HCT116 (cell line): ENCODE measurements around the gene RPAP3. TPM values are rescaled to one million over a fixed set of nuclear protein-coding genes. Genes with fewer than 3 reads are reported as not detected.

Experiments used
- ATAC-seq: fragments of 200-7000 bp; cut with Tn5 transposase; 2 replicates; pipeline ENCODE4 v1.9.1; 2020; ENCODE audit warnings: mild to moderate bottlenecking, moderate library complexity
- BruUV-seq: library from RNA; stranded (reverse); fragments of 400-500 nt; replicated peaks from 2 replicates; lab custom pipeline; 2021; lab: Mats Ljungman, UMichigan
- CTCF ChIA-PET: fragments of 300-600 bp; sonication (Branson Sonifier 250); formaldehyde crosslinking; loops from one replicate; lab custom pipeline; 2021; ENCODE audit warnings: antibody characterized with exemption; lab: Charles Lee
- POLR2A ChIA-PET: fragments of 300-600, 350-600 bp; sonication (Branson Sonifier 250); formaldehyde crosslinking; loops from one replicate; lab custom pipeline; 2021; ENCODE audit warnings: antibody characterized with exemption; lab: Charles Lee
- RAD21 ChIA-PET, 2 experiments: fragments of 300-600 bp; sonication (Branson Sonifier 250); formaldehyde crosslinking; loops; one replicate each; lab custom pipeline; 2023; ENCODE audit warnings: low total read pairs in 2 of 2; ENCODE audit not compliant: uncharacterized antibody in 2 of 2, unreplicated experiment in 2 of 2, low non-redundant PET in 1 of 2; lab: Charles Lee
- DNase-seq: peaks from one replicate; pipeline ENCODE4 v3.0.0-alpha.2; 2010; ENCODE audit warnings: low read depth, low spot score
- H2AFZ ChIP-seq: fragments of 200-600 bp; shearing (Covaris generic), sonication (generic); 2 replicates; pipeline ENCODE4 v1.6.1; 2017; ENCODE audit warnings: low read depth, mixed run types, mixed read lengths, antibody characterized with exemption, low read length; ENCODE audit not compliant: poor library complexity, severe bottlenecking
- H3K27ac ChIP-seq: 2 replicates; pipeline ENCODE4 v1.5.1; 2012; ENCODE audit warnings: low read depth, low read length
- H3K27me3 ChIP-seq: fragments of 200-600 bp; sonication (generic); 2 replicates; pipeline ENCODE4 v1.6.1; 2016; ENCODE audit warnings: mixed run types, low read length, mixed read lengths; ENCODE audit not compliant: insufficient read depth
- H3K36me3 ChIP-seq, 2 experiments: fragments of 200-500 bp in 1 of 2; fragments of 200-600 bp in 1 of 2; sonication (Bioruptor generic) in 1 of 2; sonication (generic) in 1 of 2; 2 replicates each; pipeline versions ENCODE4 v1.5.1 to v1.6.1; 2014 to 2016; ENCODE audit warnings: low read length in 2 of 2, inconsistent platforms in 1 of 2, mixed read lengths in 1 of 2, mixed run types in 1 of 2; ENCODE audit not compliant: insufficient read depth in 2 of 2, control insufficient read depth in 1 of 2
- H3K4me1 ChIP-seq, 2 experiments: fragments of 200-600 bp in 1 of 2; sonication (generic) in 1 of 2; 2 replicates each; pipeline versions ENCODE4 v1.5.1 to v1.6.1; 2012 to 2017; ENCODE audit warnings: low read length in 2 of 2, inconsistent platforms in 1 of 2, mild to moderate bottlenecking in 1 of 2, mixed read lengths in 1 of 2, mixed run types in 1 of 2, moderate library complexity in 1 of 2; ENCODE audit not compliant: insufficient read depth in 2 of 2, control insufficient read depth in 1 of 2
- H3K4me2 ChIP-seq: fragments of 200-600 bp; sonication (generic); 2 replicates; pipeline ENCODE4 v1.6.1; 2017; ENCODE audit warnings: mixed run types, low read length, mixed read lengths
- H3K4me3 ChIP-seq, 2 experiments: fragments of 200-600 bp in 1 of 2; sonication (generic) in 1 of 2; replicated peaks in 1 of 2; 2 replicates each; pipeline ENCODE4 v1.5.1; 2011 to 2016; ENCODE audit warnings: low read length in 2 of 2, control low read depth in 1 of 2, low read depth in 1 of 2, mild to moderate bottlenecking in 1 of 2, mixed read lengths in 1 of 2, mixed run types in 1 of 2
- H3K79me2 ChIP-seq: fragments of 200-600 bp; sonication (generic); 2 replicates; pipeline ENCODE4 v1.6.1; 2017; ENCODE audit warnings: mild to moderate bottlenecking, mixed run types, low read length, moderate library complexity, mixed read lengths; ENCODE audit not compliant: insufficient read depth
- H3K9ac ChIP-seq: fragments of 200-600 bp; sonication (generic); 2 replicates; pipeline ENCODE4 v1.6.1; 2016; ENCODE audit warnings: low read length, mixed read lengths
- H3K9me2 ChIP-seq: fragments of 200-600 bp; sonication (generic), shearing (Covaris generic); 2 replicates; pipeline ENCODE4 v1.6.1; 2017; ENCODE audit warnings: mixed run types, mild to moderate bottlenecking, moderate library complexity; ENCODE audit not compliant: insufficient read depth
- H3K9me3 ChIP-seq, 2 experiments: fragments of 200-500 bp in 1 of 2; fragments of 200-600 bp in 1 of 2; sonication (Bioruptor generic) in 1 of 2; sonication (generic) in 1 of 2; 2 replicates each; pipeline ENCODE4 v1.6.1; 2014 to 2017; ENCODE audit warnings: low read length in 2 of 2, mixed read lengths in 2 of 2, inconsistent platforms in 1 of 2, low read depth in 1 of 2, mild to moderate bottlenecking in 1 of 2, mixed run types in 1 of 2, moderate library complexity in 1 of 2; ENCODE audit not compliant: control insufficient read depth in 1 of 2, insufficient read depth in 1 of 2
- H4K20me1 ChIP-seq: fragments of 200-600 bp; sonication (generic), shearing (Covaris generic); 2 replicates; pipeline ENCODE4 v1.6.1; 2017; ENCODE audit warnings: mixed run types, mild to moderate bottlenecking, moderate library complexity; ENCODE audit not compliant: insufficient read depth
- CBX3 ChIP-seq: IDR thresholded peaks from 2 replicates; pipeline ENCODE4 v1.6.1; 2012; ENCODE audit warnings: low read depth
- CEBPB ChIP-seq: IDR thresholded peaks from 2 replicates; pipeline ENCODE4 v1.6.1; 2012; ENCODE audit warnings: low read depth
- EGR1 ChIP-seq: IDR thresholded peaks from 2 replicates; pipeline ENCODE4 v1.6.1; 2012; ENCODE audit warnings: low read depth
- EZH2phosphoT487 ChIP-seq: fragments of 200-600 bp; IDR thresholded peaks from 2 replicates; pipeline ENCODE4 v1.6.1; 2018; ENCODE audit warnings: antibody characterized with exemption, borderline replicate concordance
- FOSL1 ChIP-seq: IDR thresholded peaks from 2 replicates; pipeline ENCODE4 v1.6.1; 2012; ENCODE audit warnings: low read depth
- POLR2A ChIP-seq: IDR thresholded peaks from 2 replicates; pipeline ENCODE4 v1.7.0; 2011; ENCODE audit warnings: borderline replicate concordance; ENCODE audit not compliant: insufficient read depth, insufficient read length; ENCODE audit errors: extremely low read depth
- POLR2AphosphoS5 ChIP-seq: IDR thresholded peaks from 2 replicates; pipeline ENCODE4 v1.6.1; 2011; ENCODE audit warnings: mild to moderate bottlenecking, low read depth, low read length, moderate library complexity
- RAD21 ChIP-seq: IDR thresholded peaks from 2 replicates; pipeline ENCODE4 v1.6.1; 2012; ENCODE audit warnings: low read depth, mild to moderate bottlenecking
- SP1 ChIP-seq: IDR thresholded peaks from 2 replicates; pipeline ENCODE4 v1.6.1; 2012; ENCODE audit warnings: low read depth
- TCF7L2 ChIP-seq: IDR thresholded peaks from 2 replicates; pipeline ENCODE4 v1.7.0; 2011; ENCODE audit warnings: borderline replicate concordance, inconsistent platforms; ENCODE audit not compliant: insufficient read depth, insufficient read length; ENCODE audit errors: extremely low read depth
- YY1 ChIP-seq: IDR thresholded peaks from 2 replicates; pipeline ENCODE4 v1.6.1; 2011; ENCODE audit warnings: low read length, low read depth, moderate library complexity, mild to moderate bottlenecking; ENCODE audit not compliant: insufficient replicate concordance; ENCODE audit errors: extremely low read depth
- intact Hi-C: fragments of 100-400 bp; cut with micrococcal nuclease; formaldehyde crosslinking; loops from 2 replicates; pipeline ENCODE4 v1.10.0; 2022
- total RNA-seq: library from RNA; stranded (reverse); gene quantifications from one replicate; pipeline ENCODE4 v1.2.1, GENCODE V29; 2021; ENCODE audit not compliant: unreplicated experiment
- TF ChIP-seq, protein P1 (sequence below): IDR thresholded peaks from 2 replicates; pipeline ENCODE4 v1.6.1; 2012
- TF ChIP-seq, protein P2 (sequence below): IDR thresholded peaks from 2 replicates; pipeline ENCODE4 v1.6.1; 2012

Gene RPAP3
- total RNA-seq, 1 experiment from 2014 or later = 48.3 TPM

DNA sequence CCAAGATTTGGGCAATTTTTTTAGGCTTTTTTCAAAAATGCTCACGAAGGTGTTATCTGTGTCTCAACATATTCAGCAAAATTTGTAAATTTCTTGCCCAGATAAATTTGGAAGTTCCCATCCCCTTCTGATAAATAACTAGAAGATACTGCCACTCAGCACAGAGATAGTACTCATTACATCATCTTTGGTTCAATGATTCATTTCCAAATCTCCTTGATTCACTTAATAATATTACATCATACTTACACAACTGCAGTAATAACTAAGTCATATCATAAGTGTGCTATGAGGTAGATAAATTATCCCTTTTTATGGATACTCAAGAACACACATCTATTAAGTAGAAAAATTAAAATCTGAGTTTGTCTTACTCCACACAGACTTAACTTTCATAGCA is 89.4 kb downstream of the RPAP3 start:
- CTCF ChIA-PET = interaction anchor here (1.3 kb wide), 1 partner anchor 20 kb away, joined by 4 read pairs; no protein-coding TSS in a partner anchor
- no peak for DNase-seq
- Histone ChIP-seq H3K4me3 (no peak overlapping the region), H3K36me3 (no peaks in the 10 kb centered on the region), H3K4me1 (no peaks in the 10 kb centered on the region), H3K9me3 (peaks cover 9 to 16% of the 10 kb centered on the region in 2 experiments; a peak in 2 of 4 replicates), H3K79me2 (no peaks in the 10 kb centered on the region), H3K27me3 (no peaks in the 10 kb centered on the region), H2AFZ (no peak overlapping the region), H4K20me1 (no peaks in the 10 kb centered on the region), H3K4me2 (no peak overlapping the region), H3K9ac (no peak overlapping the region), H3K9me2 (no peaks in the 10 kb centered on the region), H3K27ac (no peak overlapping the region)
- intact Hi-C loops = no loop called here
- no peak for ATAC-seq
- RAD21 ChIA-PET = no interaction called here
- no peak for TF ChIP-seq FOSL1
- TF ChIP-seq, protein P1, sequence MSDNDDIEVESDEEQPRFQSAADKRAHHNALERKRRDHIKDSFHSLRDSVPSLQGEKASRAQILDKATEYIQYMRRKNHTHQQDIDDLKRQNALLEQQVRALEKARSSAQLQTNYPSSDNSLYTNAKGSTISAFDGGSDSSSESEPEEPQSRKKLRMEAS = no peak
- no peak for TF ChIP-seq CEBPB
- no peak for TF ChIP-seq EZH2phosphoT487
- TF ChIP-seq RAD21 = no peak
- no peak for TF ChIP-seq CBX3
- TF ChIP-seq, protein P2, sequence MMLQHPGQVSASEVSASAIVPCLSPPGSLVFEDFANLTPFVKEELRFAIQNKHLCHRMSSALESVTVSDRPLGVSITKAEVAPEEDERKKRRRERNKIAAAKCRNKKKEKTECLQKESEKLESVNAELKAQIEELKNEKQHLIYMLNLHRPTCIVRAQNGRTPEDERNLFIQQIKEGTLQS = no peak
- no peak for TF ChIP-seq POLR2AphosphoS5
- TF ChIP-seq TCF7L2 = no peak
- no peak for TF ChIP-seq YY1
- no peak for TF ChIP-seq POLR2A
- no peak for TF ChIP-seq EGR1
- no peak for TF ChIP-seq SP1
- no TSS peak for BruUV-seq
- POLR2A ChIA-PET = no interaction called here
